Brain pericyte (primary cell): Measurements from ENCODE around the gene NOL4L.

Experiments used
- DNase-seq: peaks from one replicate; pipeline ENCODE4 v3.0.0-alpha.2; 2012; ENCODE audit warnings: low read depth, low spot score

The NOL4L gene

GRCh38 chr20:32541323-32542258, 43.5 kb downstream of the NOL4L start:
- no peak for DNase-seq

- DNase-seq = no peak
Observed at GRCh38 chr20:32539817-32540675, 45.1 kb downstream of the NOL4L start.

GRCh38 chr20:32539026-32539816, 45.9 kb downstream of the NOL4L start:
- no peak for DNase-seq

GRCh38 chr20:32538526-32538939, 46.6 kb downstream of the NOL4L start:
- no peak for DNase-seq

GRCh38 chr20:32537657-32538525, 47.2 kb downstream of the NOL4L start:
- DNase-seq = no peak

DNA sequence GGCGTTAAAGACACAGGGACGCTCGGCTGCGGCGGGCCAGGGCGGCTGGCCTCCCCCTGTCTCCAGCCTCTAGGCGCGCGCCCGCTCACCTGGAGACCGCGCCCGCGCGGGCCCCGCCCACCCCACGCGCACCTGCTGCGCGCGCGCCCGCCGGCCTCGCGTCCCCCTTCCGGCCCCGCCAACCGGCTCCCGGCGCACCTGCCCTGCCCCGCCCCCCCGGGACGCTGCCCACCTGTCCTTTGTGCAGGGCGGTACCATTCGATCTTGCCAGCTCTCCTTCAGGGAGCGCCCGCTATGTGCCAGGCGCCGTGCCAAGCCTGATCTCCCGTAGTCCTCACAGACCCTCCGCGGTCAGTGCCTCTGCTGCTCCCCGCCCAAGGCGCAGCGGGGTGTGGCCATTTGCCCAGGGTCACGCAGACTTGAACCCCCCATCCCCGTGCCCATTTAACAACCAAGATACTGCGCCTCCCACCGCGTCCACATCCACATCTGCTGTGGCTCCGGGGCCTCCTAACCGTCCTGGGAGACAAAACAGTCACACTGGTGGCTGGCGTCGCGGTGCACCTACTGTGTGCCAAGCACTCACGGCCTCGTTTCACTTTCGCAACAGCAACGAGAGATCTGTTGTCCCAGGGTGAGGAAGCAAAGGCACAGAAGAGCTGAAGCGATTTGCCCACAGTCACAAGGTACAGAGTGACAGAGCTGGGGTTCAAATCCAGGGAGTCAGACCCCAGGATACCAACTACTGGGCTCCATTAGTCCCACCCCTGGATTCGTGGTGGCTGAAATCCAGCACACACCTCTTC, 48.1 kb downstream of the NOL4L start:
- no peak for DNase-seq

- no peak for DNase-seq
Observed at GRCh38 chr20:32535953-32536823, 48.9 kb downstream of the NOL4L start.

DNA sequence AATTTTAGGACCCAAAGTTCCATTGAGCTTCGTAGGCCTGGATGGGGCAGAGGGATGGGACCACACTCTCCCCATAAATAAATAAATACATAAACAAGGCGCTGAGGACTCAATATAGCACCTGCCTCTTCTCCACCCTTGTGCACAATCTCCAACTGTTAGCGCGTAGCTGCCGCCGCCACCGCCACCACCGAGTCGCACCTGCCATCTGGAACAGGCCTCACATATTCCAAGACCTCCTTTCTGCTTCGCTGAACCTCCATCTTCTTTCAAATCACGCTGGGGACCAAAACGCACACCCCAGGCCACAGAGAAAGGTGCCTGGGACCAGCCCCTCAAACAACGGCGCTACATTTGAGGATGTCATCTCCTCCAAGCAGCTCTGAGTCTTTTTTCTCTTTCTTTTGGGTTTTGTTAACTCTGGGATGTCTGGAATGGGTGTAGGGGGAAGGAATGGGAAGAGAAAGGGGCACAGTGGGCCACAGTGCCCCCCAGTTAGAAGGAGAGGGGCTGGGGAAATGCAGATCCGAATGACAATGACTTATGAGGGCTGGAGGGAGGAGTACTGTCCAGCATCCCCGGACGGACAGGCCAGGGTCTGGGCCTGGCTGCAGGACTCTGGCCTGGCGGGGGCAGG, 49.7 kb downstream of the NOL4L start:
- no peak for DNase-seq

DNA sequence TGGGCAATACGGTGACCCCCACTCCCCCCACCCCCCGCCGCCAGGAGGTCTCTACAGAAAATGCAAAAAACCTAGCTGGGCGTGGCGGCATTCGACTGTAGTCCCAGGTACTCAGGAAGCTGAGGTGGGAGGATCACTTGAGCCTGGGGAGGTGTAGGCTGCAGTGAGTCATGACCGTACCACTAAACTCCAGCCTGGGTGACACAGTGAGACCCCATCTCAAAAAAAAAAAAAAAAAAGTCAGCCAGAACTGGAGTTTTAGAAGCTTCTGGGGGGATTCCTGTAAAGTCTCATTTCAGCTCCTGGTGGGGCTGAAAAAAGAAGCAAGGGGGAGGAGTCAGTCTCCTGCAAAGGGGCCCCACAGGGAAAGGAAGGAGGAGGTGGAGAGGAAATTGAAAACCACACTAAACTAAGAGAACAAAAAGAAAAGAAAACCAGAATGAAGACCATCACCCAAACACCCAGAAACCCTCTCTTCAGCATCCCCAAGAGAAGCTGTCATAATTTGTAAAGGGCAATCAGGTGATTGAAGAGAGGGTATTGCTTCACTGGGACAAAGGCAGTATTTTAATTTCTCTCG, 50.4 kb downstream of the NOL4L start:
- no peak for DNase-seq

DNA sequence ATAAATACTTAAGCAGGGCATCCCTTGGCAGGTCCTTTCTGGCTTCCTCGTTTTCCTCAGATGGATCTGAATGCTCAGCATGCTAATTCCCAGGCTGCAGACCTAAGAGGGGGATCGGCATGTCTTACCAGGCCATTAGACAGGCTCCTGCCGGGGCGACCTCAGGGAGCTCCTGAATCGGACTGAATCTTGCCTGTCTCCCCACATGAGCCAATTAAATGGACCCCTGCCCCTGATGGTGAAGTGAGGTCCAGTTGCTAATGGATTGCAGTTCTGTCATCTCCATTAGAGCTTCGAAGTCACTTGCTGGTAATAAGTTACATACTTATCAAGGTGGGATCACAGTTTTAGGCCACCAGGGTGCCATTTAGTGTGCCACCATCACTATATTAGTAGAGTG, 51.4 kb downstream of the NOL4L start:
- DNase-seq = no peak

- no peak for DNase-seq
Observed at GRCh38 chr20:32532246-32532645, 52.9 kb downstream of the NOL4L start.

DNA sequence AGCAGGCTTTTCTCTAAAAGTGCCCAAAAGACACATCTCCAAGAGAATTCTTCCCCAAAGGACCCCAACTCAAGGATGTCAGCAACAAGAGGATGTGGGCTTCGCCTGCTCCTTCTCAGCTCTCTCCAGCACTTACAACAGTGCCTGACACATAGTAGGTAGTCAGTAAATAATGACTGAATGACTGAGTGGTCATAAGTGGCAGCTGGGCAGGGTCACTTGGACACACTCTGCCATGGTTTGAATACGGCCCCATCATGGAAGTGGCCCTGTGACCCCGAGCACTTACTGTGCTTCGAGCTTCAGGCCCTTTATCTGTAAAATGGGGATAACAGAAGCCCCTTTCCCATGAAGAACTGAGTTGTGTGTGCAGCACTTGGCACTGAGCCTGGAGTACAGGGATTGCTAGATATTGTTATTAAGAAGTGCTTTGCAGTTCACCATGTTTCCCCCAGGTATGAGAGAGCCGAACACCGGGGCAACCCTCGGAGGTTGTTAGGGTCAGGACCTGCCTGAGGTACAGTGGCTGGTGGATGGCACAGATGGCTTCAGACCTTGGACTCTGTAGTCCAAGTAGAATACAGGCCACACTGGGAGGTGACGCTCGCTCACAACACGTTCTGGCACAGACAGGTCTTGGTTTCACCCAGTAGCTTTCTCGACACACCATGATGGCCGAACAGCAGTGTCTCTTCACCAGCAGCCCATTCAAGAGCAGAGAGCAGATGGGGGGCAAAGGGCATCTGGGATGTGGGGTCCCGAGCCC, 56.0 kb downstream of the NOL4L start:
- no peak for DNase-seq

- DNase-seq = no peak
Observed at GRCh38 chr20:32528171-32528891, 56.8 kb downstream of the NOL4L start.

DNA sequence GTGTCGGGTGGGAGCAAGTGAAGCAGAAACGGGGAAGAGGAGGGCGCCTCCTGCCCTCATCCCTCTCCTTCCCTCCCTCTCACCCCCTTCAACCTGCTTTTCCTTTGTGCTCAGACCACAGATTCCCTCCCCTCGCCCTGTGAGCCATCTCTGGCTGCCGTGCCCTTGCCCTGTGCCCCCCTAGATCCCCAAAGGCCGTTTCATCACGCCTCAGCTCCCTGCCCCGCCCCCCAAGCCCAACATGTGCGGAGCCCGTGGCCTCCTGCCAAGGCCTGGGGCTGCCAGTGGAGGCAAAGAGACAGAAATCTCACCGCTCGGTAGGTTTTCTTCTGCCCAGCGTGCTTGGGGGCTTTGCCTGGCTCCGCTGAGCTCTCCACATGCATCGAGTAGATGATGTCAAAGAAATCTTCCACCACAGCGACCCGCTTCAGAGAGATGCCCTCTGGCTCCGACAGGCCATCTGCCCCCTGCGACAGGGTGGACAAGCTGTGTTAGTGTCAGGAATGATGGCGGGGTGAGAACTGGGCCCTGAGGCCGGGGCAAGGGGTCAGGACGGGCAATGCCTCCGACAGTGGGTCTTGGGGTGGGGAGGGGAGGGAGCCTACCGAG, 57.6 kb downstream of the NOL4L start:
- DNase-seq = no peak

DNA sequence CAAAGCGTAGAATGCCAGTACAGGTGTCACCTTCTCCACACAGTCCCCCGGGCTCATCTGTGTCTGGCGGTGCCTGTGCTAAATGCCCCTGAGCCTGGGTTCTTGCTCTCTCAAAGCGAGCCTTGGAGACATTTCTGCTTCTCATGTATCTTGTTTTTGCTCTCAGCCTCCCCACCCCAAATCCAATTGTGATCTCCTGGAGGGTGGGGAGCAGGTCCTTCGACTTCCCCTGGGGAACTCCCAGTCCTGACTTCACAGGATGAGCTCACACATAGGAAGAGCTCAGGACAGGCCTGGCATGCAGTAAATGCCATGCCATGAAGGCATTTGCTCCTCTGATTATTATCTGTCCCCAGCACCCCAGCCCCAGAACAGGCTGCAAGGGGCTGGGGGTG, 58.1 kb downstream of the NOL4L start:
- no peak for DNase-seq

DNA sequence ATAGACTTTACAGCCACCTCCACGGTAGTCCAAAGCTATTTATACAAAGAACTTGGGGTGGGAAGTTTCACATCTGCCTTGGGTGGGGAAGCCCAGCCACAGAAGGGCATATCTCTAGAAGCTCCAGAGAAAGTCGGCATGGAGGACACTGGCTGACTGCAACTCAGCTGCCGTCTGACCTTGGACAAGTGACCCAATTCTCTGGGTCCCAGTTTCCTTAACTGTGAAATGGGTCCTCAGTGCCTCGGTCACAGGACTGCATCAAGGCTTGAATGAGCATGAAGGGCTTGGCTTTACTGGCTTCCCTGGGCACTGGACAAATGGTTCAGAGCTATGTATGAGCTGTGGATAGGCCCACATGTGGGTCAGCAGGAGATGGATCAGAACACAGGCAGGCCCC, 58.6 kb downstream of the NOL4L start:
- DNase-seq = no peak
